GM23338 (cell line): ENCODE measurements around the gene ARHGAP4. TPM values are rescaled to one million over a fixed set of nuclear protein-coding genes. Genes with fewer than 3 reads are reported as not detected.

Source experiments
- ATAC-seq: fragments of 200-7000 bp; cut with Tn5 transposase; 3 replicates; pipeline ENCODE4 v1.9.1; 2020
- DNase-seq: peaks from one replicate; pipeline ENCODE4 v3.0.0-alpha.2; 2015; ENCODE audit warnings: low spot score
- H2AFZ ChIP-seq: fragments of 200-600 bp; sonication (generic); 2 replicates; pipeline ENCODE4 v1.8.0; 2016; ENCODE audit warnings: antibody characterized with exemption, mild to moderate bottlenecking, moderate library complexity
- H3F3A ChIP-seq: fragments of 200-600 bp; sonication (generic); replicated peaks from 2 replicates; pipeline ENCODE4 v1.8.0; 2017; ENCODE audit warnings: antibody characterized with exemption, mixed run types, low read depth
- H3K27ac ChIP-seq: fragments of 200-600 bp; sonication (generic); 2 replicates; pipeline ENCODE4 v1.6.1; 2016; ENCODE audit warnings: low read depth
- H3K27me3 ChIP-seq: fragments of 200-600 bp; sonication (generic); 2 replicates; pipeline ENCODE4 v1.8.0; 2016; ENCODE audit warnings: mild to moderate bottlenecking, mixed run types, moderate library complexity; ENCODE audit not compliant: insufficient read depth
- H3K36me3 ChIP-seq: fragments of 200-600 bp; sonication (generic); 2 replicates; pipeline ENCODE4 v1.8.0; 2016; ENCODE audit warnings: mild to moderate bottlenecking; ENCODE audit not compliant: insufficient read depth
- H3K4me1 ChIP-seq: fragments of 200-600 bp; sonication (generic); 2 replicates; pipeline ENCODE4 v1.8.0; 2016; ENCODE audit warnings: mild to moderate bottlenecking, moderate library complexity; ENCODE audit not compliant: insufficient read depth
- H3K4me2 ChIP-seq: fragments of 200-600 bp; sonication (generic); 2 replicates; pipeline ENCODE4 v1.7.1; 2017; ENCODE audit warnings: mixed run types
- H3K4me3 ChIP-seq: fragments of 200-600 bp; sonication (generic); 2 replicates; pipeline ENCODE4 v1.6.1; 2016; ENCODE audit warnings: mixed run types
- H3K79me2 ChIP-seq: fragments of 200-600 bp; sonication (generic); replicated peaks from 2 replicates; pipeline ENCODE4 v1.8.0; 2017; ENCODE audit warnings: mild to moderate bottlenecking; ENCODE audit not compliant: insufficient read depth
- H3K9me2 ChIP-seq: fragments of 200-600 bp; sonication (generic); 2 replicates; pipeline ENCODE4 v1.8.0; 2017; ENCODE audit not compliant: insufficient read depth
- H4K20me1 ChIP-seq: fragments of 200-600 bp; sonication (generic); replicated peaks from 2 replicates; pipeline ENCODE4 v1.8.0; 2017; ENCODE audit warnings: mild to moderate bottlenecking; ENCODE audit not compliant: insufficient read depth
- H3K27ac Mint-ChIP-seq: 2 replicates; pipeline ENCODE4 v1.8.0; 2020; ENCODE audit warnings: inconsistent platforms, mild to moderate bottlenecking, moderate library complexity, mixed read lengths
- H3K27me3 Mint-ChIP-seq: 3 replicates; pipeline ENCODE4 v1.8.0; 2022; ENCODE audit warnings: low read depth, mild to moderate bottlenecking, moderate library complexity, mixed read lengths, inconsistent platforms; ENCODE audit not compliant: insufficient read depth, poor library complexity
- H3K36me3 Mint-ChIP-seq: 3 replicates; pipeline ENCODE4 v1.8.0; 2021; ENCODE audit warnings: low read depth, mild to moderate bottlenecking, inconsistent platforms, moderate library complexity, mixed read lengths
- H3K4me1 Mint-ChIP-seq: 3 replicates; pipeline ENCODE4 v1.8.0; 2020; ENCODE audit warnings: mild to moderate bottlenecking, inconsistent platforms, mixed read lengths
- H3K4me3 Mint-ChIP-seq: 3 replicates; pipeline ENCODE4 v1.8.0; 2021; ENCODE audit warnings: moderate library complexity, mild to moderate bottlenecking, inconsistent platforms, mixed read lengths
- H3K9me3 Mint-ChIP-seq: 3 replicates; pipeline ENCODE4 v1.8.0; 2020; ENCODE audit warnings: moderate library complexity, mild to moderate bottlenecking, inconsistent platforms, mixed read lengths
- CREB1 ChIP-seq: fragments of 250-450 bp; sonication (Bioruptor Pico); IDR thresholded peaks from 2 replicates; pipeline ENCODE4 v1.5.0; 2020; ENCODE audit warnings: low read depth, mild to moderate bottlenecking, moderate library complexity
- ETS1 ChIP-seq: IDR thresholded peaks from 2 replicates; pipeline ENCODE4 v1.6.1; 2016; ENCODE audit warnings: antibody characterized with exemption
- EZH2 ChIP-seq: fragments of 200-600 bp; sonication (generic); IDR thresholded peaks from one replicate; pipeline ENCODE4 v1.8.0; 2017; ENCODE audit warnings: antibody characterized with exemption, mild to moderate bottlenecking, low read depth; ENCODE audit not compliant: unreplicated experiment
- EZH2phosphoT487 ChIP-seq: fragments of 200-600 bp; sonication (generic); IDR thresholded peaks from one replicate; pipeline ENCODE4 v1.8.1; 2018; ENCODE audit warnings: antibody characterized with exemption; ENCODE audit not compliant: unreplicated experiment
- JUNB ChIP-seq: IDR thresholded peaks from one replicate; pipeline ENCODE4 v1.6.1; 2016; ENCODE audit warnings: antibody characterized with exemption; ENCODE audit not compliant: unreplicated experiment
- NANOG ChIP-seq: IDR thresholded peaks from 2 replicates; pipeline ENCODE4 v1.6.1; 2016; ENCODE audit warnings: antibody characterized with exemption, borderline replicate concordance
- REST ChIP-seq: IDR thresholded peaks from one replicate; pipeline ENCODE4 v1.6.1; 2018; ENCODE audit warnings: antibody characterized with exemption; ENCODE audit not compliant: unreplicated experiment
- STAT1 ChIP-seq: IDR thresholded peaks from one replicate; pipeline ENCODE4 v1.6.1; 2016; ENCODE audit warnings: antibody characterized with exemption; ENCODE audit not compliant: unreplicated experiment
- ZNF114 ChIP-seq: fragments of 250-450 bp; sonication (Bioruptor Pico); IDR thresholded peaks from 2 replicates; pipeline ENCODE4 v1.5.0; 2020; ENCODE audit warnings: mild to moderate bottlenecking, moderate library complexity
- ZNF331 ChIP-seq: fragments of 250-450 bp; sonication (Bioruptor Pico); IDR thresholded peaks from 2 replicates; pipeline ENCODE4 v1.5.0; 2020; ENCODE audit warnings: low read depth, mild to moderate bottlenecking, moderate library complexity
- polyA plus RNA-seq: library from polyadenylated mRNA; unstranded; fragments of >200 nt; fragmentation: Nextera tagmentation; extraction: Ambion mirVana; gene quantifications from 2 replicates; pipeline ENCODE4 v1.2.1, GENCODE V29; 2016
- total RNA-seq: library from RNA; depleted of rRNA; stranded (reverse); fragments of >200 nt; shearing (Covaris generic); gene quantifications from 2 replicates; pipeline ENCODE4 v1.2.3, GENCODE V29; 2014
- TF ChIP-seq, protein P1 (sequence below), 2 experiments: fragments of 200-600 bp in 1 of 2; sonication (generic) in 1 of 2; conservative IDR thresholded peaks; 2 replicates each; pipeline versions ENCODE4 v1.5.1 to v1.6.1; 2016 to 2017; ENCODE audit warnings: antibody characterized with exemption in 2 of 2, low read depth in 2 of 2, mild to moderate bottlenecking in 2 of 2, moderate library complexity in 1 of 2

Gene ARHGAP4
- total and polyA plus RNA-seq, 2 experiments from 2014 or later = 21.5 to 59.5 TPM

GRCh38 chrX:153961292-153961691 is 35.2 kb upstream of the ARHGAP4 start:
- no peaks in the 10 kb centered on the region for H3K27me3 ChIP-seq
- H3K36me3 ChIP-seq = no peaks in the 10 kb centered on the region
- H3K79me2 ChIP-seq = peaks cover 35% of the 10 kb centered on the region
- DNase-seq (no peak), ATAC-seq (no peak)
- H3F3A ChIP-seq = no peaks in the 10 kb centered on the region
- no peak overlapping the region for H2AFZ ChIP-seq
- H3K4me2 ChIP-seq = no peak overlapping the region
- Mint-ChIP-seq H3K4me3 (no peak overlapping the region), H3K36me3 (peaks cover 73% of the 10 kb centered on the region), H3K27me3 (peaks cover 12% of the 10 kb centered on the region), H3K9me3 (no peaks in the 10 kb centered on the region; the same call in 2 of the 3 replicates), H3K4me1 (peaks cover 2% of the 10 kb centered on the region; the same call in 2 of the 3 replicates), H3K27ac (no peak overlapping the region)
- TF ChIP-seq, protein P1, sequence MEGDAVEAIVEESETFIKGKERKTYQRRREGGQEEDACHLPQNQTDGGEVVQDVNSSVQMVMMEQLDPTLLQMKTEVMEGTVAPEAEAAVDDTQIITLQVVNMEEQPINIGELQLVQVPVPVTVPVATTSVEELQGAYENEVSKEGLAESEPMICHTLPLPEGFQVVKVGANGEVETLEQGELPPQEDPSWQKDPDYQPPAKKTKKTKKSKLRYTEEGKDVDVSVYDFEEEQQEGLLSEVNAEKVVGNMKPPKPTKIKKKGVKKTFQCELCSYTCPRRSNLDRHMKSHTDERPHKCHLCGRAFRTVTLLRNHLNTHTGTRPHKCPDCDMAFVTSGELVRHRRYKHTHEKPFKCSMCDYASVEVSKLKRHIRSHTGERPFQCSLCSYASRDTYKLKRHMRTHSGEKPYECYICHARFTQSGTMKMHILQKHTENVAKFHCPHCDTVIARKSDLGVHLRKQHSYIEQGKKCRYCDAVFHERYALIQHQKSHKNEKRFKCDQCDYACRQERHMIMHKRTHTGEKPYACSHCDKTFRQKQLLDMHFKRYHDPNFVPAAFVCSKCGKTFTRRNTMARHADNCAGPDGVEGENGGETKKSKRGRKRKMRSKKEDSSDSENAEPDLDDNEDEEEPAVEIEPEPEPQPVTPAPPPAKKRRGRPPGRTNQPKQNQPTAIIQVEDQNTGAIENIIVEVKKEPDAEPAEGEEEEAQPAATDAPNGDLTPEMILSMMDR (conservative IDR thresholded peaks at IDR 0.05; ENCODE audit: low read depth in 2 of 2) = no peak
- TF ChIP-seq EZH2phosphoT487 (no peak), ZNF331 (no peak), EZH2 (no peak), ETS1 (no peak), NANOG (no peak), REST (no peak), CREB1 (CRISPR knock-in tag) (no peak), STAT1 (no peak), JUNB (no peak), ZNF114 (no peak)
- H3K4me1 ChIP-seq = no peaks in the 10 kb centered on the region
- H4K20me1 ChIP-seq = no peaks in the 10 kb centered on the region
- H3K27ac ChIP-seq = no peak overlapping the region
- H3K9me2 ChIP-seq = no peaks in the 10 kb centered on the region
- no peak overlapping the region for H3K4me3 ChIP-seq
